HG03139 (cell line): Measurements from ENCODE around the gene GOLT1A.

Experiments used
- ATAC-seq: cut with Tn5 transposase; IDR thresholded peaks from one replicate; pipeline ENCODE4 v1.9.1; 2021; ENCODE audit not compliant: unreplicated experiment

Gene GOLT1A

GRCh38 chr1:204194080-204194479 lies 19.7 kb downstream of the GOLT1A start:
- ATAC-seq = no peak

- ATAC-seq = no peak
These were observed 21.0 kb downstream of the GOLT1A start for GRCh38 chr1:204192589-204193352.

GRCh38 chr1:204192046-204192445 lies 21.7 kb downstream of the GOLT1A start:
- ATAC-seq = no peak

- no peak for ATAC-seq
These were observed 22.3 kb downstream of the GOLT1A start for GRCh38 chr1:204191456-204191855.

- no peak for ATAC-seq
These were observed 23.3 kb downstream of the GOLT1A start for GRCh38 chr1:204190212-204191211.

- ATAC-seq = no peak
These were observed 24.7 kb downstream of the GOLT1A start for GRCh38 chr1:204188959-204189639.

- ATAC-seq = no peak
These were observed 27.2 kb downstream of the GOLT1A start for GRCh38 chr1:204186597-204186996.

GRCh38 chr1:204181116-204181515 lies 32.7 kb downstream of the GOLT1A start:
- no peak for ATAC-seq

- ATAC-seq = no peak
These were observed 33.7 kb downstream of the GOLT1A start for GRCh38 chr1:204180133-204180532.

GRCh38 chr1:204178487-204179281 lies 35.1 kb downstream of the GOLT1A start:
- ATAC-seq = no peak

- ATAC-seq = no peak
These were observed 36.7 kb downstream of the GOLT1A start for GRCh38 chr1:204177133-204177532.

GRCh38 chr1:204176049-204176448 lies 37.7 kb downstream of the GOLT1A start:
- no peak for ATAC-seq

GRCh38 chr1:204174958-204175357 lies 38.8 kb downstream of the GOLT1A start:
- ATAC-seq = no peak

GRCh38 chr1:204172404-204173029 lies 41.3 kb downstream of the GOLT1A start:
- ATAC-seq = no peak

GRCh38 chr1:204171751-204172178 lies 42.0 kb downstream of the GOLT1A start:
- no peak for ATAC-seq

GRCh38 chr1:204170494-204171155 lies 43.2 kb downstream of the GOLT1A start:
- no peak for ATAC-seq

GRCh38 chr1:204169858-204170257 lies 43.9 kb downstream of the GOLT1A start:
- ATAC-seq = no peak

- ATAC-seq = no peak
These were observed 46.1 kb downstream of the GOLT1A start for GRCh38 chr1:204167730-204168129.

- ATAC-seq = no peak
These were observed 47.6 kb downstream of the GOLT1A start, which contains the start of gene REN for GRCh38 chr1:204166219-204166618. Gene REN (minus strand): TSS chr1:204166337. CDS start chr1:204166293, 44 bp downstream.
